NCI-H146 (cell line): ENCODE measurements around the gene SCAMP1.
"Not testable (repeated sequence)": the region's sequence is repeated elsewhere in the genome, so short reads cannot be mapped to it uniquely, and the experiment has no call there.

ENCODE experiments used
- DNase-seq: peaks from one replicate; lab custom pipeline; 2025; lab: John Stamatoyannopoulos, UW

The SCAMP1 gene

GRCh38 chr5:78359831-78360673 lies at the start of gene SCAMP1:
SCAMP1 (plus strand) TSS chr5:78360617; CDS start chr5:78360672, 55 bp downstream.
- DNase-seq: peak; percentile 86

- DNase-seq: no peak
Measured at GRCh38 chr5:78317515-78317914, 42.9 kb upstream of the SCAMP1 start.

GRCh38 chr5:78318337-78318736 lies 42.1 kb upstream of the SCAMP1 start:
- no peak for DNase-seq

- peak; percentile 22 for DNase-seq
Measured at GRCh38 chr5:78320401-78320800, 40.0 kb upstream of the SCAMP1 start.

- no peak for DNase-seq
Measured at GRCh38 chr5:78323241-78323640, 37.2 kb upstream of the SCAMP1 start.

GRCh38 chr5:78326930-78327329 lies 33.5 kb upstream of the SCAMP1 start:
- DNase-seq: no peak

GRCh38 chr5:78327761-78328510 lies 32.5 kb upstream of the SCAMP1 start:
- DNase-seq: no peak

GRCh38 chr5:78328585-78329173 lies 31.7 kb upstream of the SCAMP1 start:
- DNase-seq: no peak

- DNase-seq: no peak
Measured at GRCh38 chr5:78331523-78332080, 28.8 kb upstream of the SCAMP1 start.

- DNase-seq: peak; percentile 20
Measured at GRCh38 chr5:78334811-78335210, 25.6 kb upstream of the SCAMP1 start.

GRCh38 chr5:78335976-78336375 lies 24.4 kb upstream of the SCAMP1 start:
- DNase-seq: no peak

- no peak for DNase-seq
Measured at GRCh38 chr5:78336698-78337097, 23.7 kb upstream of the SCAMP1 start.

- DNase-seq: no peak
Measured at GRCh38 chr5:78339617-78340436, 20.6 kb upstream of the SCAMP1 start.

- peak; percentile 73 for DNase-seq
Measured at GRCh38 chr5:78341440-78341839, 19.0 kb upstream of the SCAMP1 start.

GRCh38 chr5:78345485-78345884 lies 14.9 kb upstream of the SCAMP1 start:
- DNase-seq: no peak

GRCh38 chr5:78353520-78353919 lies 6.9 kb upstream of the SCAMP1 start:
- no peak for DNase-seq

GRCh38 chr5:78354066-78354670 lies 6.2 kb upstream of the SCAMP1 start:
- no peak for DNase-seq

- no peak for DNase-seq
Measured at GRCh38 chr5:78355561-78355960, 4.9 kb upstream of the SCAMP1 start.

- DNase-seq: not testable (repeated sequence)
Measured at GRCh38 chr5:78359455-78359830, 974 bp upstream of the SCAMP1 start.

- no peak for DNase-seq
Measured at GRCh38 chr5:78360674-78360923, 182 bp downstream of the SCAMP1 start.

GRCh38 chr5:78360924-78361630 lies 660 bp downstream of the SCAMP1 start:
- DNase-seq: peak; percentile 79
